Activated CD4-positive, alpha-beta T cell treated with anti-CD3 and anti-CD28 coated beads, Interleukin-2, amount 50 U/mL, for 48 hours (primary cell): ENCODE results near the gene FAM184B.
"Not testable (repeated sequence)": the region's sequence is repeated elsewhere in the genome, so short reads cannot be mapped to it uniquely, and the experiment has no call there.

ENCODE experiments used
- DNase-seq, 2 experiments: peaks; one replicate each; pipeline ENCODE4 v3.0.0-alpha.2; 2020

The FAM184B gene

DNA sequence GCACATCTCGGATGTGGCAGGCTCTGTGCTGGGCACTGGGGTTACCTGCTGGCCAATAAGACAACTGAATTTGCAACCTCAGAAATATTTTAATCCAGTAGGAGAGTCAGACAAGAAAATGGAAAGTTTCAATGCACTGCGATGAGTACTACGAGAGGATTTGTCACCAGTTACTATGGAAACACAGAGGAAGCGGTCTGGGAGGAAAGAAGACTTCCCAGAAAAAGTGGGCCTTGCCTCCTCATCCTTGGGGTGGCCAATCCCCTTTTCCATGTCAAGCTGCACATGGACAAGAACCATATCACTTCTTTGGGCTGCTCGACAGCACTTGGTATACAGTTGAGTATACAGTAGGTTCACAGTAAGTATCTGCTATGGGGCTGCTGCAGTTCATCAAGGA lies 67.6 kb downstream of the FAM184B start:
- DNase-seq, result no peak

DNA sequence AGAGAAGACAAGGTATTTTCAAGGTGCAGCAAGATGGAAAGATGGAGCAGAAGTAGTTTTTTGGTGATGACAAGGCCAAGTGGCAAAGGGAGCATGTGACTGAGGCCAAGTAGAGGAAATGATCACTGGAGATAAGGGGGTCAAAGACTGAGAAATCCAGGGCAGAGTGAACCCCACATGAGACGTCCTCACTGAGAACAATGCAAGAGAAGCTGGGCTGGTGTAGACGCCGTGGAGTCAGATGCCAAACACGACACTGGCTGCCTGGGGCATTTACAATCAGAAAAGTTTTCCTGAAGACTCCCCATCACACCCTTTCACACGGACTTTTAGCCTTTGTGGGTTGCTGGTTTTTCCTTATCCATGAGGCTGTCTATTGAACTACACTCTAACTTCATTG lies 69.3 kb downstream of the FAM184B start:
- no peak for DNase-seq

DNA sequence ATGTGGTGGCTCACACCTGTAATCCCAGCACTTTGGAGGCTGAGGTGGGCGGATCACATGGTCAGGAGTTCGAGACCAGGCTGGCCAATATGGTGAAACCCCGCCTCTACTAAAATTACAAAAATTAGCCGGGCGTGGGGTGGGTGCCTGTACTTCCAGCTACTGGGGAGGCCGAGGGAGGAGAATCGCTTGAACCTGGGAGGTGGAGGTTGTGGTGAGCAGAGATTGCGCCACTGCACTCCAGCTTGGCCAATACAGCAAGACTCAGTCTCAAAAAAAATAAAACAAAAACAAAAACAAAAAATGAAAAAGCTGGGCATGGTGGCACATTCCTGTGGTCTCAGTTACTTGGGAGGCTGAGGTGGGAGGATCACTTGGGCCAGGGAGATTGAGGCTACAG lies 70.2 kb downstream of the FAM184B start:
- not testable (repeated sequence) for DNase-seq

DNA sequence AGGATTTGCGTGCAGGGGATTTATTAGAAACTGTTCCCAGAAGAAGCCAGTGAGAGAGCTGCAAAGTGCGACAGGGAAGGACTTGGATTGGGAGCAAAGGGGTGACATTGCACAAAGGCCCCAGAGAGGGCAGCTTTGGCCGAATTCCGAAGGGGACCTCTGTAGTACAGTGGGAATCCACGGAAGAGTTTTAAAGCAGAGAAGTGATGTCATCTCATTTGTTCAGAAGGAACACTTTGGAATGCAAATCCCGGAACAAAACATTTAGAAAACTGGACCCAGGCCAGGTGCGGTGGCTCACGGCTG lies 71.7 kb downstream of the FAM184B start:
- DNase-seq, result no peak

DNA sequence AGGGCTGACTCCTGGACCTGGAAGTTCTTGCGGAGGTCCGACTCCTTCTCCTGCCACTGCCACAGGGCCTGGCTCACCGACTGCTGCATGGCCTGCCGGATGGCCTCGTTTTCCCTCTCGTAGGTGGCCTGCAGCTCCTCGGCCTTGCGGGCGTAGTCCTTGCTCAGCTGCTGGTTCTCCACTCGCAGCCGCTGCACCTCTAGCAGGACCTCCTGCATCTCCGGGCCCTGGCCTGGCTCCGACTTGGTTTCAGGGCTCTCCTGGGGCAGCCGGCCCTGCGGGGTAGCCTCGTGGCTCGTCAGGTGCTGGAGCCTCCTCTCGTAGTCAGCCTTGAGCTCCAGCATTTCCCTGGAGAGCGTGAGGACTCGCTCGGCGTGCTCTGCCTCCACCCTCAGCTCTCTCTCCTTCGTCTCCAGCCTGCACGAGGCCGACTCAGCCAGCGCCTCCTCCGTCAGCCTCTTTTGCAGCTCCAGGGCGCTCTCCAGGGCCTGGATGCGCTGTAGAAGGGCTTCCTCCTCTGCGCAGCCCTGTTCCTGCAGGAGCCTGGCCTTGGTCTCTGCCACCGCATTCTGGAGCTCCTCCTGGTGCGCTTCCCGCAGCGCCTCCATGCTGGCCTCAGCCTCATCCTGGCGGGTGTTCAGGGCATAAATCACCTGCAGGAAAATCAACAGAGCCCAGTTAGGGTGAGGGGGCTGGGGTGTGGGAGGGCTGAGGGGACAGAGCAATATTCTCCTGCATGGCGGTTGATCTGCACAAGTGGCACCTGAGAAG lies 72.2 kb downstream of the FAM184B start:
- DNase-seq, result no peak

DNA sequence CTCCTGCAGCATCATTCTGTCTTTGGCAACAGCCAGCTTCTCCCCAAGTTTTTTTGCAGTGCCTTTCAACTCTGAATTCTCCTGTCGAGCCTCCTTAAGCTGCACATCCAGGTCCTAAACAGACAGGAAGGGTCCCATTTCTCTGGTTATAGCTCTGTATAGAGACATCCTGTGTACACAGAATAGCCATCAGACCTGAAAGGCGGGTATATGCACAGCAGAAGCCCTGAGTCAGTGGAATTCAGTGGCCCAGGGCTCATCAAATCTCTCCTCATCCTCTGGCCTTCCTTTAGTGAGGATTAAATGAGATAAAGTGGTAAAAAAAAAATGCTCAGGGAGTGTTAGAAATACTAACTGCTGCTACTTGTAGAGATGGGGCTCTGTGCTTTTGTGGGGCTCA lies 73.8 kb downstream of the FAM184B start:
- DNase-seq, result no peak

DNA sequence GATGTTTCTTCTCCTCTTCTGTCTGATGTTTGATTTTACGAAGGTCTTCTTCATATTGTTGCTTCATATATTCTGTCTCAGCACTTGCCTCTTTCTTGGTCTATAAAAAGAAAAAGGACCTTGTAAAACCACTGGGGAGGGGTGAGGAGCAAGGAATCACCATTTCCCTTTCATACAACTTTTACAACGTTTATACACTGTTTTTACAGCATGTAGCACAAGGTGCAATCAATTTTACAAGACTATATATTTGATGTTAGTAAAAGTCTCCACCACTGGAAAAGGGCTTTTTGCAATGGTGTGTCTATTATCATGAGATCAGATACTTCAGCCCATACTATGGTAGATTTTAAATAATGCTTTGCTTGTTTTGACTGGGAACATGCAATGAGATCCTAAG lies 76.3 kb downstream of the FAM184B start:
- DNase-seq, result no peak

DNA sequence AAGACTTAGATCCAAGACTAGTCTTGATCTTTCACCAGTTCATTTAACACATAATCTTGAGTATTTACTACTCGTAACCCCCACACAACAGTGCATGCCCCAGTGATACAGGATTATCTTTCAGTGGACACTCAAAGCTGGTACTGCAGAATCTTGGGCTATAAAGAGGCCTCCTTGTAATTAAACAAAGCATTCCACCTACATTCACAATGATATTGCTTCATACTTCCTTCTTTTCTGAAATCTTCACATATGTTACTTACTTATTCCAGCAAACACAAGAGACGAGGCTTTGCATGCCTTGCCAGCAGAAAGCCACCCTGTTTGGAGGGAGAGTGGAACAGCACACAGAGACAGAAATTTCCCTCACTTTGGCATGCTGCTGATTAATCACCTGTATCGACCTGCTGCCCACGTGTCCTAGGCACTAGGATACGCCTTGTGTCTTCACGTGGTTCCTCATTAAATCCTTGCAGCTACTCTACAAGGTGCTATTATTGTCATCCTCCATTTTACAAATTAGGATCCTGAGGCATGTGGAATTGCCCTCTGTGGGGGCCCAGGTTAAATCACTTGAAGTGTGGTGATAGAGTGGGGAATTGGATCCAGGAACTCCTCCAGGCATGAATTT lies 77.3 kb downstream of the FAM184B start:
- DNase-seq, result no peak

DNA sequence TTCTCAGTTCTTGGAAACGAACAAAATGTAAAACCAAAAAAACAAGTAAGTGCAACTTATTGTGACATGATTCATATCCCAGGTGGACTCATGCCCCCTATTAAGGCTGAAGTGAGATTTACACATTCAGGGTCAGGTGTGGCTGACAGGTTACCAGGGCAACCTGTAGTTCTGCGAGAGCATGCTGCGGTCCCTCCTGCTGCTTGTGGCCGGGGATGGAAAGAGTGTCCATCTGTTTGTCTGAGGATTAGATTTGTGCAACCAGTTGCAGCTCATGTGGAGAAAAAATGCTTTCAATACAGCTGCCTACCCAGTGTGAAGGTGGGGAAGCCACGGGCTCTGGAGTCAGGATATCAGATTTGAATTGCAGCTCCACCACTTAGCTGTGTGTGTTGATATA lies 78.8 kb downstream of the FAM184B start:
- no peak for DNase-seq

DNA sequence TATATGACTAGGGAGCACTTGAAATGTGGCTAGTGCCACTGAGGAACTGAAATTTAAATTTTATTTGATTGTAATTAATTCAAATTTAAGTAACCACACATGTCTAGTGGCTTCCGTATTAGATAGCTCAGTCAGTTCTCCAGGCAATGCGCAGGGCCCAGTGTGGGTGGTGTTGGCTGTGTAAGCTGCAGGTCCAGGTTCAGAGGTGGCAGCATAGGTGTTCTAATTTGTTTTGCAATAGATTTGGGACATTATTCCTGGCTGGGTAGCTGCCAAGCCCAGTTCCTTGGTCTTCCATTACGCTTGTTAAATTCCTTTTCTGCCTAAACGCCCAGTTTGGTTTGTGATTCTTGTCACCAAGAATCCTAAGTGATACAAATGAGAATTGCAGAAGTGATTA lies 79.5 kb downstream of the FAM184B start:
- DNase-seq, result no peak

DNA sequence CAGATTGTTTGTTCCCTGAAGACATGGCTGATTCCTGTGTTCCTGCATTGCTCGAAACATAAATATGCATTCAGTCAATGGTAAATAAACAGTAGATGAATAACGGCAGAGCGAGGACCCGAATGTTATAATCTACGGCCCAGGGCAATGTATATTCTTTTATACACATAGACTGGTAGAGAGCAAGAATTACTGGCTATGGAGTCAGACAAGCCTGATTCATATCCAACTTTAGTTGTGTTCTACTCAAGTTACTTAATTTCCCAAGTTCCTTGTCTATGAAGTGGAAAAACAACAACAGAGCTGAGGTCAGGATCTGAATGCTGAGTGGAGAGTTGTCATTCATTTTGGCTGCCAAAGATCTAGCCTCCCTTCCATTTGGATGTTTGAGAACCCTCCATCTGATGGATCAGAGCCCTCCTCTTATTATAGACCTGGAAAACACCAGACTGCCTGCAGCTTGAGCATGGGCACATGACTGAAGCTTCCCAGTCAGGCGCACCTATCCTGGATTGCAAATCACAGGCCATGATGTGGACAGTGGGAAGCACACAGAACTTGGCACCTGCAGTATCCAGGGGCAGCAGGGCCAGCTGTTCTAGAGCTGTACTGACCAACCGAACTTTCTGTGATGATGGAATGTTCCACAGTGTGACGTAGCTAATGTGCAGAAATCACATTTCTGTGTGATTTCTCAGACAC lies 80.1 kb downstream of the FAM184B start:
- DNase-seq, result no peak

DNA sequence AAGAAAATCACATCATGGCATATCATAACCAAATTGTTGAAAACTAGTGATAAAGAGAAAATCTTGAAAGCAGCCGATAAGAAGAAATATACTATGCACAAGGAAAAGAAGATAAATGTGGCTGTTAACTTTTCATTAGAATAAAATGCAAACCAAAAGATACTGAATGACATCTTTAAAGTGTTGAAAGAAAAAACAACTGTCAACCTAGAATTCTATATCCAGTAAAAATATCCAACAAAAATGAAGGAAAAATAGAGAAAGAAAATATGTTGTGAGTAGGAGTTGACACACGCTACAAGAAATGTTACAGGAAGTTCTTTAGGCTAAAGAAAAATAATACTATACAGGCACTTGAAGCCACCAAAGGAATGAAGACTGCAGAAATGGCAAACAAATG lies 82.0 kb downstream of the FAM184B start:
- DNase-seq, result no peak

DNA sequence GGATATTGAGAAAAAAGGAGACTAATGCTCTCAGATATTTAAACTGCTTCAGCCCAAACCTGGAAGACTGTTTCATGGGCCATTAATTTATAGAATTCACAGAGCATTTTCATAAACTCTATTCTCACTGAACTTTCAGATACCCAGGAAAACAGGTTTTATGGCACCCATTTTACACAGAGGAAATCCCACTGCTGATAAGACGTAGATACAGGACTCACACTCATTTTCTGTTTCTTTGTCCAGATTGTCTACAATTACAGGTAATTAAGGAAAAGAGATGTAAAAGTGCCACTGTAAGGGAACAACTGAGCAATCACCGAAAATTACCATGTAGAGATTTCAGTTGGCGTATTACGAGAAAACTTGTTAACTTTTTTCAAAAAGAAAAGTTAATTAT lies 83.3 kb downstream of the FAM184B start:
- DNase-seq, result no peak

DNA sequence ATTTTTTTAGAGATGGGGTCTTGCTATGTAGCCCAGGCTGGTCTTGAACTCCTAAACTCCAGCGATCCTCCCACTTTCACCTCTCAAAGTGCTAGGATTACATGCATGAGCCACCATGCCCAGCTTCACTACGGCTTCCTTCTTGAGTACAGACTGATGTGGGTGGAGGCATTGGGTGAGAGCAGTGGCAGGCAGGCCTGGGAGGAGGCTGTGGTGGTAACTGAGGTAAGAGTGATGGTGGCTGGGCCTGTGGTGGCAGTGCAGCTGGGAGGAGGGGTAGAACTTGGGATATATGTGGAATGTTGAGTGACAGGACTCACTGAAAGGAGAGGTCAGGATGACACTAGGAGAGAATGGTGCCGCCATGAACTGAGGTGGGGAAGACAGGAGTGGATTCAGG lies 86.1 kb downstream of the FAM184B start:
- DNase-seq, result no peak

DNA sequence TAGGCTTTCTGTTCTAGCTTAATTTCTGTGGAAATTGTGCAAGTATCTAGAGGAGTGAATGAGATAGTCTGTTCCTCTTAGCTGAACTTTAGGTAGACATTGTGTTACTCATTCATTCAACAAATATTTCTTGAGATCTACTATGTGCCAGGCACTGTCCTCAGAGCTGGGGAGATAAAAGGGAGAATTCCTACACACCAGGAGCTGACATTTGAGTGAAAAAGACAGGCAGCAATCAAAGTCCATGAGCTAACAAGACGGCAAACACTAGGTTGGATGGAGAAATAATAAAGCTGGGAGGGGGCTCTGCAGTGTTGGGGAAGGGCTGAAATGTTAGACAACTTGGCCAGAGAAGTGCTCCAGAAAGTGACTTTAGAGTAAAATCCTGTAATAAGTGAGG lies 86.9 kb downstream of the FAM184B start:
- DNase-seq, result no peak

DNA sequence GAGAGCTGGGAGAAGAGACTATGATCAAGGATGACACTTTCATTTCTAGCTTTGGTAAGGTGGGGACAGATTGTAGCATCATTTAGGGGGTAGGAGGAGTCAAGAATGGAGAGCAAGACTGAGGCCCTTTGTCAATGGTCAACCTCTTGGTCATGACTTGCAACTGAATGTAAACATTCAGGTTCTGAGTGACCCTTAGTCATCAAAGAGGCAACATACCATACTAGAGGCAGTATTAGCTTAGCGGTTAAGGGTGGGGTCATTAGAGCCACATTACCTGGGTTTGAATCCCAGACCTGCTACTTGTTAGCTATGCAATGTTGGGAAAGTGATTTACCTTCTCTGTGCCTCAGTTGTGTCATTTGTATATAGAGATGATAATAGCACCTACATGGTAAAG lies 90.5 kb downstream of the FAM184B start:
- no peak for DNase-seq

DNA sequence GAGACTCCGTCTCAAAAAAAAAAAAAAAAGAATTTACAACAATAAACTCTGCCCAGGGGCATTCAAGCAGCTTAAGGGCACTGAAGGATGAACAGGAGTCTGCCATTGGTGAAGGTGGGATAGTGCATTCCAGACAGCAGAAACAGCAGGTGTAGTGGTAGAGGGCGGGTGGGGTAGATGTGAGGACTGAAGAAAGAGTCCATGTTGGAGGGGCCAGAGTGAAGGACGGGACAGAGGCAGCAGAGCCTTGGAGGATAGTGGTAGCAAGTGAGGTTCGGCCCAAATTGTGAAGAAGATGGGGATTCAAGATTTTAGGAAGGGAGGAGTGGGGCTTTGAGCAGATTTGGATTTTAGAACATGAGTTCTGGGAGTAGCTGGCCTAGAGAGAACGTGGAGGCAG lies 91.3 kb downstream of the FAM184B start:
- DNase-seq, result no peak

DNA sequence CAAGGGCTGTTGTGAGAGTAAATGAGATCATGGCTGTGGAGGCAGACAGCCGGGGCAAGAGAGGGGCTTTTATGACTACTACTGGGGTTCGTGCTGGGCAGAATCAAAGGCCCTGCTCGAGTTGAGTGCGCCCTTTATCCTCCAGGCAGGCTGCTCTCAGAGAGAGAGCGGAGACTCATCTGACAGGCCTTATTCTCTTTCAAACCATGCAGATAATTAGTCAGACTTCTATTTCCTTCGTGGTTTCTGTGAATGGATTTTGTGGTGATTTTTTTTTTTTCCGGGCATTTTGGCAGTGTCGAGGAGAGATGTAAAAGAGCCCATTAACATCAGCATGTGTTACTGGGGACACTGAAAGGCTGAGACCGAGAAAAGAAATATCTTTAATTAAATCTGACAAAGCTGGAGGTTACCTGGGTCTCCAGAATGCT lies 93.4 kb downstream of the FAM184B start:
- no peak for DNase-seq

DNA sequence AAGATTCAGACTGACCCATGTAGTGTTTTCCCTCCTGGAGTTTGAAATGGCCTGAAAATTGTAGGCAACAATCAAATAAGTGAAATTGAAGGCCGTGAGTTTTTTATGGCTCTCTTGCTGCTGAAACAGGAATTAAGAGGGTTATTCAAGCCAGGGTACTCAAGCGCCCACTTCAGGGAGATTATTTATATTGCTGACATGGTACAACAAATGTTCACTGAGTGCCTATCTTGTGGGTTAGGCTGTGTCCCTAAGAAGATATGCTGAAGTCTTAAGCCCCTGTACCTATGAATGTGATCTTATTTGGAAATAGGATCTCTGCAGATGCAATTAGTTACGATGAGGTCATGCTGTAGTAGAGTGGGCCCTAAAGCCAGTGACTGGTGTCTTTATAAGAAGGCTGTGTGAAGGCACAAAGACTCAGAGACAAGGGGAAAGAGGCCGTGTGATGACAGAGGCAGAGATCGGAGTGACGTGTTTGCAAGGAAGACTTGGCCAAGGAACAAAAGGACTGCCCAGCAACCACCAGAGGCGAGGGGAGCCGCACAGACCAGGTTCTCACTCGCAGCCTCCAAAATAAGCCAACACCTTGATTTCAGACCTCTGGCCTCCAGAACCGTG lies 94.1 kb downstream of the FAM184B start:
- no peak for DNase-seq

DNA sequence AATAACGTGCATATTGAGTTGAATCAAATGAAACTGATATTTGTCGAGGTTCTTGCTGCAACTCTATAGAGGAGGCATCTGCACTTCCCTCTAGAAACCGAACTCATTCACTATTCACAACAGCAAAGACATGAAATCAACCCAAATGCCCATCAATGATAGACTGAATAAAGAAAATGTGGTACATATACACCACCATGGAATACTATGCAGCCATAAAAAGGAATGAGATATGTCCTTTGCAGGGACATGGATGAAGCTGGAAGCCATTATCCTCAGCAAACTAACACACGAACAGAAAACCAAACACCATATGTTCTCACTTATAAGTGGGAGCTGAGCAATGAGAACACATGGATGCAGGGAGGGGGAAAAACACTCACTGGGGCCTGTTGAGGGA lies 96.8 kb downstream of the FAM184B start:
- not testable (repeated sequence) for DNase-seq

DNA sequence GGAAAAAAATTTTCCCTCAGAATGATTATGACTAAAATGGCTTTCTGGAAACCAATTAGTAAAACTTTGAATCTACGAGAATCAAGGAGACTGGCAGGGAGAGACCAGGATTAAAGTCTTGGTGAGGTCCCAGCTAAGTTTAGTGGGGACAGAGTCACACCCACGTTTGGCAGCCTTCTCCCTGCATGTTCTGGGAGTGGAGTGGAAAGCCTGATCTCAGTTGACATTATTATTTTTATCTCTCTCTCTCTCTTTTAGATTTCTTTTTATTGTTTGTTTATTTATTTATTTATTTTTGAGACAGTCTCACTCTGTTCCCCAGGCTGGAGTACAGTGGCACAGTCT lies 99.2 kb downstream of the FAM184B start:
- no peak for DNase-seq

DNA sequence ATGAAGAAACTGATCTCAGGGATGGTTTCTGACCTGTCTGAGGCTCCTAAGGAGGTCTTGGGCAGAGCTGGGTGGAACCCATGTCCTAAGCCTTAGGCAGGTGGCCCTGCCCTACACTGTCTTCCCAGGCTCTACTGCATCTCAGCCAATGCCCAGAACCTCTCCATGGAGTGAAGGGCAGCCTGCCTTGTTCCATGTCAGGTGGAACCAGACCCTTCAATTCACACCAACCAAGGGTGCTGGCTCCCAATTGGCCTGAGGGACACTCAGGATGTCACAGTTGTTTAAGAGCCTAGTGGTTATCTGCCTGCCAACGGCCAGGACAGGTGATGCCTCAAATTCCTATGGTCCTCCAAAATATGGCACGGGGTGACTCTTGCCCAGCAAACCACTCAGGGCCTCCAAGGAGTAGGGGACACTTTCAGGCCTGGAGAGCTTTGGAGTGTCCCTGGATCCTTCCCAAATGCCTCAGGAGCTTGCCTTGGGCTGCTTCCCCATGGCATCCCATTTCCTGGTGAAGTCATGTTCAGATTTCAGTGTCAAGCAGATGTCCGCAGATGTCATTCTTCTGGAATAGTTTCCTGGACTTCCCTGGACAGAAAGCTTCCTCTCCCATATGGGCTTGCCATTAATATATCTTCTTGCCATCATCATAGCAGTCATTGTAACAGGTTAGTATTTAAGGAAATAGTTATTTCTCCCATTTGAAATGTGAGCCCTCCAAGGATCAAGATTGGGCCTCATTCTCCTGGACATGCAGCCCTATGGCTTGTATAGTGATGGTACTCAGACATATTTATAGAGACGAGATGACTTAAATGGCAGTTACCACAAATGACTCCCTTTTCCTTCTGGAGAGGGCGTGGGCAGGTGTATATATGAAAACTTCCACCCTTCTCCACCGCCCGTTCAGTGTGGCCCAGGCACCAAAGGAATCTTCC lies 99.9 kb downstream of the FAM184B start:
- DNase-seq, result no peak
